GM23338 (cell line): ENCODE measurements around the gene MAPK9. TPM values are rescaled to one million over a fixed set of nuclear protein-coding genes. Genes with fewer than 3 reads are reported as not detected.

Source experiments
- ATAC-seq: fragments of 200-7000 bp; cut with Tn5 transposase; 3 replicates; pipeline ENCODE4 v1.9.1; 2020
- DNase-seq: peaks from one replicate; pipeline ENCODE4 v3.0.0-alpha.2; 2015; ENCODE audit warnings: low spot score
- H2AFZ ChIP-seq: fragments of 200-600 bp; sonication (generic); 2 replicates; pipeline ENCODE4 v1.8.0; 2016; ENCODE audit warnings: antibody characterized with exemption, mild to moderate bottlenecking, moderate library complexity
- H3F3A ChIP-seq: fragments of 200-600 bp; sonication (generic); replicated peaks from 2 replicates; pipeline ENCODE4 v1.8.0; 2017; ENCODE audit warnings: antibody characterized with exemption, mixed run types, low read depth
- H3K27ac ChIP-seq: fragments of 200-600 bp; sonication (generic); 2 replicates; pipeline ENCODE4 v1.6.1; 2016; ENCODE audit warnings: low read depth
- H3K27me3 ChIP-seq: fragments of 200-600 bp; sonication (generic); 2 replicates; pipeline ENCODE4 v1.8.0; 2016; ENCODE audit warnings: mild to moderate bottlenecking, mixed run types, moderate library complexity; ENCODE audit not compliant: insufficient read depth
- H3K36me3 ChIP-seq: fragments of 200-600 bp; sonication (generic); 2 replicates; pipeline ENCODE4 v1.8.0; 2016; ENCODE audit warnings: mild to moderate bottlenecking; ENCODE audit not compliant: insufficient read depth
- H3K4me1 ChIP-seq: fragments of 200-600 bp; sonication (generic); 2 replicates; pipeline ENCODE4 v1.8.0; 2016; ENCODE audit warnings: mild to moderate bottlenecking, moderate library complexity; ENCODE audit not compliant: insufficient read depth
- H3K4me2 ChIP-seq: fragments of 200-600 bp; sonication (generic); 2 replicates; pipeline ENCODE4 v1.7.1; 2017; ENCODE audit warnings: mixed run types
- H3K4me3 ChIP-seq: fragments of 200-600 bp; sonication (generic); 2 replicates; pipeline ENCODE4 v1.6.1; 2016; ENCODE audit warnings: mixed run types
- H3K79me2 ChIP-seq: fragments of 200-600 bp; sonication (generic); replicated peaks from 2 replicates; pipeline ENCODE4 v1.8.0; 2017; ENCODE audit warnings: mild to moderate bottlenecking; ENCODE audit not compliant: insufficient read depth
- H3K9me2 ChIP-seq: fragments of 200-600 bp; sonication (generic); 2 replicates; pipeline ENCODE4 v1.8.0; 2017; ENCODE audit not compliant: insufficient read depth
- H4K20me1 ChIP-seq: fragments of 200-600 bp; sonication (generic); replicated peaks from 2 replicates; pipeline ENCODE4 v1.8.0; 2017; ENCODE audit warnings: mild to moderate bottlenecking; ENCODE audit not compliant: insufficient read depth
- H3K27ac Mint-ChIP-seq: 2 replicates; pipeline ENCODE4 v1.8.0; 2020; ENCODE audit warnings: inconsistent platforms, mild to moderate bottlenecking, moderate library complexity, mixed read lengths
- H3K27me3 Mint-ChIP-seq: 3 replicates; pipeline ENCODE4 v1.8.0; 2022; ENCODE audit warnings: low read depth, mild to moderate bottlenecking, moderate library complexity, mixed read lengths, inconsistent platforms; ENCODE audit not compliant: insufficient read depth, poor library complexity
- H3K36me3 Mint-ChIP-seq: 3 replicates; pipeline ENCODE4 v1.8.0; 2021; ENCODE audit warnings: low read depth, mild to moderate bottlenecking, inconsistent platforms, moderate library complexity, mixed read lengths
- H3K4me1 Mint-ChIP-seq: 3 replicates; pipeline ENCODE4 v1.8.0; 2020; ENCODE audit warnings: mild to moderate bottlenecking, inconsistent platforms, mixed read lengths
- H3K4me3 Mint-ChIP-seq: 3 replicates; pipeline ENCODE4 v1.8.0; 2021; ENCODE audit warnings: moderate library complexity, mild to moderate bottlenecking, inconsistent platforms, mixed read lengths
- H3K9me3 Mint-ChIP-seq: 3 replicates; pipeline ENCODE4 v1.8.0; 2020; ENCODE audit warnings: moderate library complexity, mild to moderate bottlenecking, inconsistent platforms, mixed read lengths
- ETS1 ChIP-seq: IDR thresholded peaks from 2 replicates; pipeline ENCODE4 v1.6.1; 2016; ENCODE audit warnings: antibody characterized with exemption
- NANOG ChIP-seq: IDR thresholded peaks from 2 replicates; pipeline ENCODE4 v1.6.1; 2016; ENCODE audit warnings: antibody characterized with exemption, borderline replicate concordance
- POLR2AphosphoS5 ChIP-seq: IDR thresholded peaks from 2 replicates; pipeline ENCODE4 v1.6.1; 2016; ENCODE audit warnings: antibody characterized with exemption, low read depth
- ZNF462 ChIP-seq: fragments of 250-450 bp; sonication (Bioruptor Pico); IDR thresholded peaks from 2 replicates; pipeline ENCODE4 v1.5.0; 2020; ENCODE audit warnings: mild to moderate bottlenecking, moderate library complexity
- polyA plus RNA-seq: library from polyadenylated mRNA; unstranded; fragments of >200 nt; fragmentation: Nextera tagmentation; extraction: Ambion mirVana; gene quantifications from 2 replicates; pipeline ENCODE4 v1.2.1, GENCODE V29; 2016
- total RNA-seq: library from RNA; depleted of rRNA; stranded (reverse); fragments of >200 nt; shearing (Covaris generic); gene quantifications from 2 replicates; pipeline ENCODE4 v1.2.3, GENCODE V29; 2014

MAPK9 gene
- total and polyA plus RNA-seq, 2 experiments from 2014 or later = 16.8 to 37.0 TPM

- Mint-ChIP-seq H3K9me3 (peaks cover 3% of the 10 kb centered on the region; the same call in 2 of the 3 replicates), H3K27ac (peak overlapping the region; percentile 86), H3K27me3 (peaks cover 20% of the 10 kb centered on the region), H3K4me1 (peaks cover 14% of the 10 kb centered on the region), H3K36me3 (peaks cover 87% of the 10 kb centered on the region), H3K4me3 (peak overlapping the region; percentile 60)
- peak overlapping the region; percentile 96 for H3K27ac ChIP-seq
- DNase-seq (peak; percentile 82), ATAC-seq (peak; percentile 74)
- H2AFZ ChIP-seq = no peak overlapping the region
- peak overlapping the region; percentile 66 for H3K4me2 ChIP-seq
- no peaks in the 10 kb centered on the region for H3K27me3 ChIP-seq
- no peaks in the 10 kb centered on the region for H3K79me2 ChIP-seq
- no peaks in the 10 kb centered on the region for H3K9me2 ChIP-seq
- peak overlapping the region; percentile 37; the same call in 1 of the 2 replicates for H3K4me3 ChIP-seq
- H3K36me3 ChIP-seq = peaks cover 36% of the 10 kb centered on the region
- H4K20me1 ChIP-seq = no peaks in the 10 kb centered on the region; the same call in none of the 2 replicates
- TF ChIP-seq POLR2AphosphoS5 = no peak; the same call in 1 of the 2 replicates
- TF ChIP-seq NANOG = peak; percentile 46
- TF ChIP-seq ETS1 = no peak
- no peak for TF ChIP-seq ZNF462 (CRISPR knock-in tag)
- H3F3A ChIP-seq = peaks cover 21% of the 10 kb centered on the region
- peaks cover 9% of the 10 kb centered on the region for H3K4me1 ChIP-seq
Measured at GRCh38 chr5:180313677-180314505, 22.0 kb upstream of the MAPK9 start.
